ENCODE measurements around the gene APLP2.
"Not testable (repeated sequence)": the region's sequence is repeated elsewhere in the genome, so short reads cannot be mapped to it uniquely, and the experiment has no call there.

APLP2 gene

DNA sequence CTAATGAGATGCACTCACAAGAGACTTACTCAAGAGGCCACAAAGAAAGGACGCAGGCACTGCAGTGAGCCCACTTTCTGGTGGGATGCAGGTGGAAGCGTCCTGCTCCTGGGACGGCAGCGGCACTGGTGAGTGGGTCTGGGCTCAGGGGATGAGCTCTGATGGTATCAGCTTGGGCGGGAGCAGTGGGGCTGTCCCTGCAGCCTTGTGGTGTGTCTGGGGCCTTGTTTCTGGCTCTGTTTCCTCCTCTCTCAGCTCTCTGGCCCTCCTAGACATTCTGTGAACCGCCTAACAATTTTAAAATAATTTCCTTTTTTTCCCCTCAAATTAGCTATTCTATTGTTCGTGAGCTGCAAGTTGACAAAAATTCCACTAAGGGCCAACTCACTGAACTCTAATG is 81.1 kb downstream of the APLP2 start:
- DNase-seq, result no peak

DNA sequence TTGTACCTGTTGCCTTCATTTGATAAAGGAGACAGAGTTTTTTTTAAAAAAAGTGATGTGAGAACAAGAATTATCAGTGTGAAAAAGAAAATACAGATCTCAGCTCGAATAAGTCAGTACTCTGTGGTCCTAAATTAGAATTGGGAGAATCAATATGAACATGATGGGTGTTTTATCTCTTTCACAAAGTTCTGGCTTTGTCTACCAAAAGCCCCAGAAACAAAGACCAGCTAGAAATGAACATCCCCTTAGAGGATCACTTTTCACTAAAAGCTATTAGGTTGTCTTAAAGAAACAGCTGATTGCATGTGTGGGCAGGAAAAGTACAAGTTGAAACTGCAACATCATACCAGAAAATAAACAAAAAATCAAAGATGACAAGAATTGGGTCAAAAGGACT is 81.5 kb downstream of the APLP2 start:
- DNase-seq, result no peak

DNA sequence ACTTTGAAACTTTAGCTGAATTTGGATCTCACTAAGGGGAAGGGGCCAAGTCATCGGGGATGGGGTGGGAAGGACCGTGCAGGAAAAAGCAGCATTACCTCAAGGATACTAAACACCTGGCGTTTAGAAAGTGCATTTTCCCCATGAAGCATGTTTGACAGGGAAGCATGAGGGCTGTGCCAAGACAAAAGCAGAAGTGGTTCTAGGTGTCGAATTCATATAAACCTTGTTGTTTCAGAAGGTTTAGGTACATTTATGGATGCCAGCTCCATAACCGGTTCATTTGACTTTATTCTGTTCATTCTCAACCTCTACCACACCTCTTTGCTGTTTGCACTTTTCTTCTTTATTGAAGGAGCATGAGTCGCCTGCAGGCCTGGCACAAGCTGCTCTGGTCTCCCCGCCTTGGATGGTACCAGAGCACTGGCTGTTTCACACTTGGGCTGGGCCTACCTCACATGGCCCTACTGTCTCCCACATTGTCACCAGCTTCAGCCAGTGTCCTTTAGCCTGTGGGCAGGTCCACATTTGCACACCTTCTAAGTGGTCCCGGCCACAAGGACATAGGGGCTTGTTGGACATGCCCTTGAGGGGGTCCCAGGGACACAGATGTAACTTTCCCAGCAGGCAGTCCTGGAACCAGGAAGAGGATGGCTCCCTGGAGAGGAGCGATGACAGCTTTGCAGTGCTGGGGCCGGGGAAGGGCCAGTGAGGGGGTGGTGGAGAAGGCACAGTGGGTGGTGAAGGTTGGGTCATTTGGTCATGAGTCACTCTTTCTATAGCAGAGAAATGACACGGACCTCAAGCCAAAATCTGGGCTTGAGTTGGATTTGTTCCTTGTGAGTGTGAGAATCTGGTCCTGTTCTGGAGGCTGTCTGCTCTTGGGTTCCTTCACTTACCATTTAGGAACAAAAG is 86.7 kb downstream of the APLP2 start:
- no peak for DNase-seq

DNA sequence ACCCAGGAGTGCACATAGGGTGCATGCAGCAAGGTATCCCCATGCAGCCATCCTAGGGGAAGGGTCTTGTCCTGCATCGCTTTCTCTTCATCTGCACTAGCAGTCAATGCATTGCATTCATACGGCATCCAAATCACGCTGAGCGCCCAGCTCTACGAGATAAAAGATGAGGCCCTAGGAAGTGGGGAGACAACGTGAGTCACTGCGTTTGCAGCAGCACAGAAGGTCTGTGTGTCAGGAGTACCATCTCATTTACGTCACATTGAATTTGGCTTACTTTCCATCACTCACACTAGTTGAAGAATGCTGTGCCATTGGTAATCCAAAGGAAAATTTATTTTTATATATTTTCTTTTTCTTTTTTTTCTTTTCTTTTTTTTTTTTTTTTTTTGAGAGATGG is 87.4 kb downstream of the APLP2 start:
- no peak for DNase-seq

DNA sequence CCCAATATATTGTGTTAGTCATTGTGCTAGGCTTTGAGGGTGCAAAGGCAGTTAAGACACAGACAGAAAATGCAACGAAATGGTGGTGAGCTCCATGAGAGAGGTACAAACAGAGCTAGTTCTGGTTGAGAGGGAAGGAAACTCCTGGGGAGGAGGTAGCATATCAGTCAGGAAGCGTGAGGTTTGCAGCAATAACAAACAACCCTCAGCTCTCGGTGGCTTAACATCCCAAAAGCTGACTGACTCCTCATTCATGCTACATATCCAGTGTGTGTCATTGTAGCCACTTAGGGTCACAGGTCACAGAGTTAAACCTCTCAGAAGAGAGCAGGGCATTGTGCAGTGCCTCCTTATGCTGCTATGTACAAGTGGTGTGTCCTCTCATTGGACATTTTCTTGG is 88.1 kb downstream of the APLP2 start:
- no peak for DNase-seq

DNA sequence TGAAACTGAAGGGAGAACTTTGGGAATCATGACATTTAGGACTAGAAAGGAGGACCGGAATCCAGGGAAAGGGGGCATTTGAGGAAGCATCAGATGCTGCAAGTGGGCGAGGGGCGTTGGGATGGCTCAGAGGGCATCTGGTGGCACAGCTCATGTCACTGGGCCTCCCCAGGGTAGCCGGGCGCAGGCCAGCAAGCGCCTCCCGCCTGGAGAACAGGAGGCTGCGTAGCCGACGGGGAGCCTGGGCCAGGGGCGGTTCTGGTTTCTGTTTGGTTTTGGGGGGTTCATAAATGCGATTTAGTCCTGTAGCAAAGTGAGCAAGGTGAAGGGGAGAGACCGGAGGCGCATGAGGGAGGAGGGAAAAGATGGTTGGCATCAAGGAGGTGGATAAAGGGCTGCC is 89.4 kb downstream of the APLP2 start:
- DNase-seq, result no peak

DNA sequence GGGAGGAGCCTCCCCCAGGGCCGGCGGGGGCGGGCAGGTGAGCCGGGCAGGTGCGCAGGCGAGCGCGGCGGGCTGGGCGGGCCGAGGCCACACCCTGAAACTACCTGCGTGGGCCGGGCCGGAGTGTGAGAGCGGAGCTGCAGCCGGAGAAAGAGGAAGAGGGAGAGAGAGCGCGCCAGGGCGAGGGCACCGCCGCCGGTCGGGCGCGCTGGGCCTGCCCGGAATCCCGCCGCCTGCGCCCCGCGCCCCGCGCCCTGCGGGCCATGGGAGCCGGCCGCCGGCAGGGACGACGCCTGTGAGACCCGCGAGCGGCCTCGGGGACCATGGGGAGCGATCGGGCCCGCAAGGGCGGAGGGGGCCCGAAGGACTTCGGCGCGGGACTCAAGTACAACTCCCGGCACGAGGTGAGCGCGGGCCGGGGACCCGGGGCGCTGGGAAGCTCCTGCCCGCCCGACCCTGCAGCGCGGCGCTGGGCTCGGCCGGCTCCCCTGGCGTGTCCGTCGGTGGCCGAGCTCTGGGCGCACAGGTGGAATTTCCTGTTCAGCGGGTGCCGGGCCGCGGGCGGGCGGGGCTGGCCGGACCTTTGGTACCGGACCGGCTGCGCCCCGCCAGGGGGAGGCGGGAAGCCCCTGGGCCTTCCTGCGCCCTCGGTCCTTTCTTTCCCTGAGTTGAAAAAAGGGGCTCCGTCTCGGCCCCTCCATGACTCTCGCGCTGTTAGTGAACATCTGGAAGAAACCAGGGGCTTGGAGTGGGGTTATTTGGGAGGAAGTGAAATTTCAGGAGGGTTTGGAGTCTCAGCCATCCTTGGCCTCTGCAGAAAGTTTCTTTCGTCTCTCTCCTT is 90.2 kb downstream of the APLP2 start, which contains the start of gene ST14:
TSS of gene ST14 (plus strand) at position 126 of the 841 bp plus-strand sequence. CDS start at position 324, 198 bp downstream.
- no peak for DNase-seq

DNA sequence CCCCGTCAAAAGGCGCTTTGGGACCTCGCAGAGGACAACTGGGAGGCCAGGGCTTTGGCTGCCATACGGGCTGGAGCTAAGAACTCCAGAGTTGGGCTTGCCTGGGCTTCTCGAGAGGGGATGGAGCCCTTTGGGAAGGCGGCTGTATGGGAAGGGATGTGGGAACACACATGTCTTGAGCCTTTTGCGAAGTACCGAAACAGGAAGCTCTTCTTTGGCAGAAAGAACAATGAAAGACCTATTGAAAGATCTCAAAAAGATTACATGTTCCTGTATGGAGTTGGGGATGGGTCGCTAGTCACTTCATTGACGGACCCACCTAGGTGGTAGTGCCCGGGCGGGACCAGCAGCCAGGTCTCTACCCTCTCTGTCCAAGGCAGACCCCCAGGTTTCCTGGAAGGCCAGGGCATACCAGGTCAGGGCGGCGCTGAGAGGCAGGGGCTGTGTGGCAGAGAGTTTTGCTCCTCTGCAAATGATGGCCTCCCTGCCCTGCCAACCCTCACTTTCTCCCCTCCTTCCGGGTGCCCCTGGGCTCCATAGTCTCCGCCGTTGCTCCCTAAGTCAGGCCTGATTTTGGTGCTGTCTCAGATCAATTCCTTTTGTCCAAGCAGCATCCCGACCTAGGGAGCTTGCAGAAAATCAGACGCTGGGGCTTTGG is 90.9 kb downstream of the APLP2 start:
- DNase-seq, result no peak

DNA sequence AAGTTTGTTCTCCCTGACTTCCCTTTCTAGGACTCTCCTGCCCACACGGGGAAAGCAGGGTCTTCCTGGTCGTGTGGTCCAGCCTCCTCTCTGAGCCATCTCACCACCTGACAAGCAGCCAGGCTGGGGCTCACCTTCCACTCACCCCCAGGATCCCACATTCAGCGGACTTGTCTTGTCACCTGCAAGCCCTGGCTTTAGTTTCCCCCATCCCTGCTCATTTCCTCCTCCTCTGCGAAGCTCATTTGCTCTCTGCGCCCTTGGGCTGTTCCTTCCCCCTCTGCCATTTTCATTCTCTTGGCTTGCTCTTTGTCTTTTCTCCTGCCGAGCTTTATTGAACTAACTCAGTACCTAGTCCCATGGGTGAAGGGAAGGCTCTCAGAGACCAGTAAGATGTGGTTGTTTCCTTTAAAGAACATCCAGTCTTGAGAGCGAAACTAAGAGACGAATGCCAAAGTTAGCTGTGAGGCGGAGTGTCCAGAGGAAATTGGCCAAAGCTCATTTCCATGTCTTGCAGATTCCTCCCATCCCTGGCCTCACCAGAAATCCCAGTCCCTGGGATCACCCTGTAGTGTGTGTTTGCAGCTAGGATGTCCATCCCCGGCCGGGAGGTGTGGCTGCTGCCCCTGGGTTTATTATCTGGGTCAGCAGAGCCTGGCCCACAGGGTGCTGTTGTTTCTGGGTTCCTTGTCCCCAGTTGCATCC is 91.9 kb downstream of the APLP2 start:
- DNase-seq, result no peak

DNA sequence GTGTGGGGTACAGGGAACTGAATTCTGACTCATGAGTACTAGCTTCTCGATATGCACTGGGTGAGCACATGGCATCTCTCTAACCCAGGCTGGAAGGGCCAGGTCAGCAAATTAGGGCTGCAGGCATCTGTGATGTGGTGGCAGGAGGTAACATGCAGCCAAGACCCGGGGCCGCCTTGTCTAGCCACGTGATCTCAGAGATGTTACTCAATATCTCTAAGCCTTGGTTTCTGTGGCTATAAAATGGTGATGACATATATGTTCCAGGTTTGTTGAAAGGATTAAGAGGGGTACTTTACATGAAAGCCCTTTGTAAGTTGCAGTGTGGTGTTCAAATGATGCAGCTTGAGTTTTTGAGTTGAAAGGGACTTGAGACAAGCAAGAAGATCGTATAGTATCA is 93.0 kb downstream of the APLP2 start:
- DNase-seq, result no peak

DNA sequence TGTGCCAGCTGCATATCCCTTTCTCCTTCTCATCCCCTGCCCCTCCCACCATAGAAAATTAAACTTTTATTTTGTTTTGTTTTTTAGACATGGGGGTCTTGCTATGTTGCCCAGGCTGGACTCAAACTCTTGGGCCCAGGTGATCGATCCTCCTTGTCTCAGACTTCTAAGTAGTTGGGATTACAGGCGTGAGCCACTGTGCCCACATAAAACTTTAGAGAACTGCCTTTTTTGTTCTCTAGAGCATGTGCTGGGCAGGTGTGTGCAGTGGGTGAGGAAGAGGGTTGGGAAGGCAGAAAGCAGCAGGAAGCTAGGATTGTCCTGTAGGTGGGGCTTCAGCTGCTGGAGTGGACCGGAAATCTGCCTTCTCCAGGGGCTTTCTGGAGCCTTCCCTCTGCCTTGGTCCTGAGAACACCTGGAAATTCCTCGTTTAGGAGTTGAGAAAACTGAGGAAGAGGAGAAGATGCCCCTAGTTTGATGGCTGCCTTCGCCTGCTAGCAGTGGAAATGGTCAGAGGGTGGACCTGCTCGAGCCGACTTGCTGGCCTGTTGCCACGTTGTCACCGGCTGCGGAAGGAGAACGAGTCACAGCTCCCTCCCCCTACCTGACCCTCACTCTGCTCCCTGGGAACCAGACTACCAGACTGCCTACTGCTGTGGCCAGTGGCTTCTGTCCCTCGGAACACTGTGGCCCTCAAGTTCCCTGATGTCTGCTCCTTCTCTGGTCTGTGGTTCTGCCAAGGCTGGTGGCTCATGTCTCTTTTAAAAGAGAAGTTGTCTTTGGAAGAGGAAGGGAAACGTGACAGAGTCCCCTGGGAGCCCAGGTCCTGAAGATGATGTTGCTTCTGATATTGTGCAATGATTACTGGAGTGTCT is 93.9 kb downstream of the APLP2 start:
- no peak for DNase-seq

DNA sequence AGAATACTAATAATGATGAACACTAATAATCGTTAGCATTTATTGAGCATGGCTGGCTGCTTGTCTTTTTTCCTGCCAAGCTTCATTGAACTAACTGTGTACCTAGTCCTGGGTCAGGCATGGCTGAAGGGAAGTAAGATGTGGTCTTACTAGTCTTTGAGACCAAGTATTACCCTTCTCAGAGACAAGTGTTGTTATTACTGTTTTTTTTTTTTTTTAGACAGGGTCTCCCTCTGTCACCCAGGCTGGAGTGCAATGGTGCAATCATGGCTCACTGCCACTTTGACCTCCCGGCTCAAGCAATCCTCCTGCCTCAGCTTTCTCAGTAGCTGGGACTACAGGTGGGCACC is 94.5 kb downstream of the APLP2 start:
- DNase-seq, result no peak

DNA sequence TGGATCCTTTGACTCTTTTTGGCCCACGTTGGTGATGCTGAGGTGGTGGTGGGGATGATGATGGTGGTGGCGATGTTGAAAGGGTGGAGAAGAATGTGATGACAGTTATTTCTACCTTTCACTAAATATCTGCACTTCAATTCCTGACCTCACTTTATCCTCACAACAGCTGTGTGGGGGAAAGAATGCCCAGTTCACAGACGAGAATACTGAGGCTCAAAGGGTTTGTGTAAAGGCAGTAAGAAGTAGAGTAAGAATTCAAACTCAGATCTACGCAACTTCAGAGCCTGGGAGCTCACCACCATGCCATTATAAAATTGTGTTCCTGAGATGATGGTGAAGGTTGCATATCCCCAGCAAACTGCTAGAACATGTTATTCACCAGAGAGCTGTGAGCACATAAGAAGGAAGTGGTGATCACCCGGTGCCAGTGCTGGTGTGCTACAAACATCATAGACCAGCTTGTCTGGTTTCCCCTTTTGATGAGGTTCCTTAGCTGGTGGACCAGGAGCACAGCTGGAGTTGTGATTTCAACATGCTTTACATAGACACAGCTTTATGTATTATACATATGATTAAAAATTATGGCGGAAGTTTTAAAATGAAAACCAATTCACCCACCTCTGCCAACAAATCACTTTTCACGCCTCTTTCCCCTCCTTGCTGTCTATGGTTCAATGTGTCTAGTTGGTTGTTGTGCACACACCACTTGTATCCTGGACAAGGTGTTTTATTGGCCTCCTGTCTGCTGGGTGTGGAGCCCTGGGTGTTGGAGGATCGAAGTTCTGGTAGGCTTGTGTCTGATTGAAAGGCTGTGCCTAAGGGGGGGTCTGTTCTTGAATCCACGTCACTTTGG is 96.1 kb downstream of the APLP2 start:
- DNase-seq, result no peak

DNA sequence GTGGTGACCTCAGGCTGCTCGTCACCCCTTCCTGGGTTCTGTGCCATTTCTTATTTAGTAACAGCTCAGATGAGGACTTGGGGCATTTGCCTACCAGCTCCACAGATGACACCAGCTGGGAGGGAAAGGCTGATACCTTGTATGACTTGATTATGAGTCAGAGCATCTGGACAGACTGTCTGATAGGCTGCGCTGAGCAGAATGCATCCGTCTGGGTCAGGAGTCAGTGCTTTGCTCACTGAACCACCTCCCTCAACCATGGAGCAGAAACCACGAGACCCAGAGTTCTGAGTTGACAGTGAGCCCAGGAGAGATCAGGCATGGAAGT is 96.7 kb downstream of the APLP2 start:
- no peak for DNase-seq

DNA sequence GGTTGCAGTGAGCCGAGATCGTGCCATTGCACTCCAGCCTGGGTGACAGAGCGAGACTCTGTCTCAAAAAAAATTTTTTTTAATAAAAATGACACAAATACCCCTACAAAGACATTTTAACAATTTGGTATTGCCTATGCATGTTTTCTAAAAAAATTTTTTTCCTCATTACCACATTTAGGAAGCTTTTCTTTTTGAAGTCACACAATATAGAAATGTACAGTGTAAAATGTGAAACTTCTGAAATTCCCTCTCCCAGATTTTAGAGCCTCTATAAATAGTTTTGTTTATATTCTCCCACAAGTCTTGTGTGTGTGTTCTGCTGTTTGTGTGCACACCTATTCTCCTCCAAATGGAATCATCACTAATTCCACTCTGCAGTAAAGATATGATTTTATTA is 97.5 kb downstream of the APLP2 start:
- DNase-seq, result no peak

DNA sequence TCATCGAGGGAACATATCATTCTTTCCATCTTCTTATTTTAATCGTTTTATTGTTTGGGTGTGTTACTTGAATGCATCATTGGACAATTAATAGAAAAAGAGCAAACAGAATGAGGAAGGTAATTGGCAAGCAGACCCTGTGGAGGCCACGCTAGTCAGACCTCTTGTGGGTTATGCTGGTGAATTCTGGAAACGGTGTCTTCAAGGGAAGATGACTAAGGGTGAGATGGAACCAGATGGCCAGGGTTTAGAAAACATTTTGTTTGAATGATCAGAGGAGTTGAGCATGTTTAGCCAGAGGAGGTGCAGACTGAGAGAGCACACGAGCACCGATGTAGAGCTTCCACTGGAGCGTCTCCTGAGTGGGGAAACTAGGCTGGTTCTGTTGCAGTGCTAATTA is 98.4 kb downstream of the APLP2 start:
- DNase-seq, result no peak

DNA sequence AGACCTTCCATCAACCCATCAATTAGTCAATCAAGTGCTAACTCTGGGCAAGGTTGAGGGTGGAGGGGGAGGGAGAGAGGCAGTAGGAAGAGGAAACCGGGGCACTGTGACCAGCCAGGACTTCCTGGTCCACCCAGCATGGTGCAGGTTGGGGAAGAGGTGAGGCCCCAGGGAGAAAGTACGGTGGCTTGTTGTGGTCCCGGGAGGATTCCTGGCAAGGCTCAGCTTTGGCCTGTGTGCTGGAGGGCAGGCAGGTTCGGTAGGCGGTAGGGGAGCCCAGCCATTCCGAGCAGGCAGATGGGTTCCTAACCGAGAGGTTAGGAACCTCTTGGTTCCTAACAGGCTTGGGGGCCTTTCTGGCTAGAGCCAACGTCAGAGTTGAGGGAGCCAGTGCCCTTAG is 100.7 kb downstream of the APLP2 start:
- no peak for DNase-seq

DNA sequence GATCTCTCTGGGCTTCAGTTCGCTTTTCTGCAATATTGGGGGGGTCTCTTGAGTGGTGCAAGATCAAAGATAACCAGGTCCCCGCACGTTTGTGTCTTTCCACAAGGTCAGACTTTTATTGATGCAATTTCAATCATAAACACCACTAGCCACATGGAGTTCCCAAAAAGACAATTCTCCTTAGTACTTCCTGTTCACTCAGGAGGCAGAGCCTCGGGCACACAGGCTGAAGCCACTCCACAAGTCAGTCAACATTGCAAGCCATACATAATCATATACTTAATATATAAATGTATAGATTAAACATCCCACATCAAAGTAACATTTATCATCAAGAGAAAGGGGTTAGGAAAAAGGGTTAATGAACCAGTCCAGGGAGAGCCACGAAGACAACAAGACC is 101.8 kb downstream of the APLP2 start:
- no peak for DNase-seq

DNA sequence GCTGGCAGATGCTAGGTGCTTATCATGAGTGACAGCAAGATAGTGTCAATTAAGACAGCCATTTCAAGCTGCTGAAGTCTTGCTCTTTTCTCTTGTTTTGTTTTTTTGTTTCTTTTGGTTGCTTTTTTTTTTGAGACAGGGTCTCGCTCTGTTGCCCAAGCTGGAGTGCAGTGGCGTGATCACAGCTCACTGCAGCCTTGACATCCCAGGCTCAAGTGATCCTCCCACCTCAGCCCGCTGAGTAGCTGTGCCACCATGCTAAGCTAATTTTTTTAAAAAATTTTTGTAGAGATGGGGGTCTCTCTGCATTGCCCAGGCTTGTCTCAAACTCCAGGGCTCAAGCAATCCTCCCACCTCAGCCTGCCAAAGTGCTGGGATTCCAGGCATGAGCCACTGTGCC is 102.3 kb downstream of the APLP2 start:
- DNase-seq, result not testable (repeated sequence)

DNA sequence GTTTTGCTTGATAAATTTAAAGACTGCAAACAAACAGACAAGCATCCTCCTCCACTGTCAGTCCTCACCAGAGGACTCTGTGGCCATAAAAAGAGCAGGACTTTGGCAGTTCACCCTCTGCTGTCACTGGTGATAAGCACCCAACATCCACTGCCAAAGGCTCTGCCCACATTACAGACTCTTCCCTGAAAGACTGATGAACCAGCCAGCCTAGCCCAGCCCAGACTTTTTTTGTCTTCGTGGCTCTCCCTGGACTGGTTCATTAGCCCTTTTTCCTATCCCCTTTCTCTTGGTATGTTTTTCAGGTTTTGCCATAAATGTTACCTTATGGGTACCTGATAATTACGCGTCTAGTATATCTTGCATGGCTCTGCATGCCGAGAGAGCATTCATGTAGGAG is 104.9 kb downstream of the APLP2 start:
- no peak for DNase-seq

DNA sequence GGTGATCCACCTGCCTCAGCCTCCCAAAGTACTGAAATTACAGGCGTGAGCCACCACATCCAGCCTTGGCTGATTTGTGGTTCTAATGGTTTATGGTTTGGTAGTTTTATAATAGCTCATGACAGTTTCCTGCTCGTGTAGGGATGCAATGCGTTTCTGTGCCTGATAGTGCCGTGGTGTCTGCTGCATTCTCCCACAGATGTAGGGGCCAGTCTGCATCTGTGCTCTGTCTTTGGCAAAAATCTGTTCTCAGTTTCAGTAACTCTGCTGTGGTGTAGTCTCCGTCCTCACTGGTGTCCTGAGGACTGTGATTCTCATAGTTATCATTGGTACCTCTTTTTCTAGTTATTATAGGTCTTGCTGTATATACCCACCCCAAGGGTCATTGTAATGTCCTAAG is 106.2 kb downstream of the APLP2 start:
- no peak for DNase-seq
